Stimulated activated CD4-positive, alpha-beta T cell treated with anti-CD3 and anti-CD28 coated beads, Interleukin-1b, Interleukin-23, amount 100 ng/mL, for 4 hours (primary cell): Measurements from ENCODE around the gene RNGTT.

ENCODE experiments used
- DNase-seq, 2 donors: peaks; one replicate each; pipeline ENCODE4 v3.0.0-alpha.2; 2020; ENCODE audit warnings: low read depth in 2 of 2

Gene RNGTT

GRCh38 chr6:88599571-88599970 lies 363.8 kb downstream of the RNGTT start:
- no peak for DNase-seq

- DNase-seq = no peak
Measured at GRCh38 chr6:88596801-88597200, 366.6 kb downstream of the RNGTT start.

GRCh38 chr6:88588938-88589337 lies 374.5 kb downstream of the RNGTT start:
- DNase-seq = no peak

- DNase-seq = no peak
Measured at GRCh38 chr6:88587150-88587520, 376.3 kb downstream of the RNGTT start.

GRCh38 chr6:88586371-88587149 lies 376.9 kb downstream of the RNGTT start:
- DNase-seq = no peak

GRCh38 chr6:88585276-88585692 lies 378.1 kb downstream of the RNGTT start:
- DNase-seq = no peak

GRCh38 chr6:88584581-88585275 lies 378.7 kb downstream of the RNGTT start:
- no peak for DNase-seq

- DNase-seq = no peak
Measured at GRCh38 chr6:88577461-88577860, 386.0 kb downstream of the RNGTT start.

GRCh38 chr6:88575536-88575935 lies 387.9 kb downstream of the RNGTT start:
- no peak for DNase-seq

- DNase-seq = no peak
Measured at GRCh38 chr6:88574651-88575050, 388.8 kb downstream of the RNGTT start.

GRCh38 chr6:88574031-88574430 lies 389.4 kb downstream of the RNGTT start:
- DNase-seq = no peak

GRCh38 chr6:88573561-88573960 lies 389.9 kb downstream of the RNGTT start:
- DNase-seq = no peak

GRCh38 chr6:88572449-88573139 lies 390.8 kb downstream of the RNGTT start:
- DNase-seq = no peak

GRCh38 chr6:88569959-88570358 lies 393.5 kb downstream of the RNGTT start:
- no peak for DNase-seq

GRCh38 chr6:88567696-88568095 lies 395.7 kb downstream of the RNGTT start:
- DNase-seq = no peak

GRCh38 chr6:88566746-88567534 lies 396.5 kb downstream of the RNGTT start:
- DNase-seq = no peak

GRCh38 chr6:88565836-88566235 lies 397.6 kb downstream of the RNGTT start:
- no peak for DNase-seq

GRCh38 chr6:88565409-88565811 lies 398.0 kb downstream of the RNGTT start:
- DNase-seq = no peak

- DNase-seq = no peak
Measured at GRCh38 chr6:88563277-88563625, 400.2 kb downstream of the RNGTT start.

- DNase-seq = no peak
Measured at GRCh38 chr6:88562353-88563276, 400.8 kb downstream of the RNGTT start.

GRCh38 chr6:88561954-88562315 lies 401.5 kb downstream of the RNGTT start:
- DNase-seq = no peak
